ENCODE data around the gene VSIG4.
"Not testable (repeated sequence)": the region's sequence is repeated elsewhere in the genome, so short reads cannot be mapped to it uniquely, and the experiment has no call there.

VSIG4 gene

DNA sequence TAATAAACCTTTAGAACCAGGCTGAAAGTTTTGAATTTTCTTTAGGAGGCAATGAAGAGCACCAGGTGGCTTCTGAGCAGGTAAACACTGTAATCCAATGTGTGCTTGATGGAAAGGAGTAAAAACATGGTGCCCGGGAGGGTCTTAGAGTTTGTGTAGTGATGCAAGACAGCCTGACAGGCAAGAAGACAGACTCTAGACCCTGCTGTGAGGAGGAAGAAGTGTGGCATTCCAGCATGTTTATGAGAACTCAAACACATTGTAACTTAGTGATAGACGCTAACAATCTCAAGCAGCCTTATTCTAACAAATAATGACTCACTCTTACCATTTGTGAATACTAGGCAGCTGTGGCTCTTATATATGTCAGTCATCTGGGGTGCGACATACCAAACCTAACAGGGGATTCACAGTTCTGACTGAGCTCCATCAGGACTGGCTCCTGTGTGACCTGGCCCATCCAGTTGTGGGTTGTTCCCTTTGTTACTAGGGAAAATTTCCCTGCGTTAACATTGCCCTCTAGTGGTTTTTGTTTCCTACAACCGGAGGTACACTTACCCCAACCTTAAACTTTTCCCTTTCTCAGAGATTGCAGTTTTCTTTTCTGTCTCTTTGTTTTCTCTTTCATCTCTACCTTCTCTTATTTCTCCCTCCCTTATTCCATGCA is 53.8 kb downstream of the VSIG4 start:
- H3K4me3 ChIP-seq (ENCODE audit: low read depth, low read length) = no peak overlapping the region

DNA sequence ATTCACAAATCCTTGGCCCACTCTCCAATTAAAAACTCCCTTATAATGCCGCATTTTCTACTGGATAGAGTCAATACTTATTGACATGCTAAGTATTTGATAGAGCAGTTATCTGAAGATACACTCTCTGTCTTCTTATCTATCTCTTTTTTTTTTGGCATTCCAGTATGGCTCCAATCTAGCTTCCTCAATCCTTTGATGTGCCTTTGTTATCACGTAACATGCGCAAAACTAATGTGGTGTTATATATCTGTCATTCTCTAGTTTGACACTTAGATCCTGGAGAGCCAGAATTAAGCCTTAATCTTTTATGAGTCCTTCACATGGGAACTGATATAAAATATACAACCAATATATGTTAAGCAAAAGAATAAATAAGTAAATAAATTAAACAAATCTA is 54.7 kb downstream of the VSIG4 start:
- no peak overlapping the region for H3K4me3 ChIP-seq (ENCODE audit: low read depth, low read length)

DNA sequence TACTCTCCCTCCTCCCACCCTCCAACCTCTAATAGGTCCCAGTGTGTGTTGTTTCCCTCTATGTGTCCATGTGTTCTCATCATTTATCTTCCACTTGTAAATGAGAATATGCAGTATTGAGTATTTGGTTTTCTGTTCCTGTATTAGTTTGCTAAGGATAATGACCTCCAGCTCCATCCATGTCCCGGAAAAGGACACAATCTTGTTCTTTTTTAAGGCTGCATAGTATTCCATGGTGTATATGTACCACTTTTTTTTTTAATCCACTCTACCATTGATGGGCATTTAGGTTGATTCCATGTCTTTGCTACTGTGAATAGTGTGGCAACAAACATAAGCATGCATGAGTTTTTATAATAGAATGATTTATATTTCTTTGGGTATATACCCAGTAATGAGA is 62.7 kb downstream of the VSIG4 start:
- H3K4me3 ChIP-seq (ENCODE audit: low read depth, low read length) = not testable (repeated sequence)

DNA sequence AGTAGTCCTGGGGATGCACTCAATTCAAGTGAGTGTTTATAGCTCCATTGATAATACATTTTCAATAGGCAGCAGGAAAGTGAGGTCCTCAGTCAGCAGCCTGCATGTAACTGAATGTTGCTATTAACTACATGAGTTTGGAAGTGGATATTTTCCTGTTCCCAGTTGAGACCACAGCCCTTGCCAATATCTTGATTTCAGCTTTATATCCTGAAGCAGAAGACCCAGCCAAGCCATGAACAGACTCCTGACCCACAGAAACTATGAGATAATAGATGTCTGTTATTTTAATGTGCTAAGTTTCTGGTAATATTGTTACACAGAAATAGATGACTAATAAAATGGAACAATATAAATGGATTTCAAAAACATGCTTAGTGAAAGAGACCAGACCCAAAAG is 63.7 kb downstream of the VSIG4 start:
- H3K4me3 ChIP-seq (ENCODE audit: low read depth, low read length) = no peak overlapping the region

DNA sequence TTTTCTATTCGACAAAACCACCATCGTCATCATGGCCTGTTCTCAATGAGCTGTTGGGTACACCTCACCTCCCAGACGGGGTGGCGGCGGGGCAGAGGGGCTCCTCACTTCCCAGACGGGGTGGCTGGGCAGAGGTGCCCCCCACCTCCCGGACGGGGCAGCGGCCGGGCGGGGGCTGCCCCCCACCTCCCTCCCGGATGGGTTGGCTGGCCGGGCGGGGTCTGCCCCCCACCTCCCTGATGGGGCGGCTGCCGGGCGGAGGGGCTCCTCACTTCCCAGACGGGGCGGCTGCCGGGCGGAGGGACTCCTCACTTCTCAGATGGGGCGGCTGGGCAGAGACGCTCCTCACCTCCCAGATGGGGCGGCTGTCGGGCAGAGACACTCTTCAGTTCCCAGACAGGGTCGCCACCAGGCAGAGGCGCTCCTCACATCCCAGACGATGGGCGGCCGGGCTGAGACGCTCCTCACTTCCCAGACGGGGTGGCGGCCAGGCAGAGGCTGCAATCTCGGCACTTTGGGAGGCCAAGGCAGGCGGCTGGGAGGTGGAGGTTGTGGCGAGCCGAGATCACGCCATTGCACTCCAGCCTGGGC is 64.6 kb downstream of the VSIG4 start:
- H3K4me3 ChIP-seq (ENCODE audit: low read depth, low read length) = not testable (repeated sequence)

All from iPS-11a (cell line).